Fibroblast of pulmonary artery (primary cell): Measurements from ENCODE around the gene PPARG.

ENCODE experiments used
- DNase-seq: peaks from one replicate; pipeline ENCODE4 v3.0.0-alpha.2; 2010; ENCODE audit warnings: low read depth
- H3K4me3 ChIP-seq: replicated peaks from 2 replicates; pipeline ENCODE4 v1.5.1; 2011; ENCODE audit warnings: low read depth, mild to moderate bottlenecking, control low read depth, low read length, moderate library complexity
- TF ChIP-seq, protein P1 (sequence below): IDR thresholded peaks from 2 replicates; pipeline ENCODE4 v1.5.1; 2011; ENCODE audit warnings: mild to moderate bottlenecking, control low read depth, low read length, inconsistent platforms; ENCODE audit errors: missing control alignments

PPARG gene

DNA sequence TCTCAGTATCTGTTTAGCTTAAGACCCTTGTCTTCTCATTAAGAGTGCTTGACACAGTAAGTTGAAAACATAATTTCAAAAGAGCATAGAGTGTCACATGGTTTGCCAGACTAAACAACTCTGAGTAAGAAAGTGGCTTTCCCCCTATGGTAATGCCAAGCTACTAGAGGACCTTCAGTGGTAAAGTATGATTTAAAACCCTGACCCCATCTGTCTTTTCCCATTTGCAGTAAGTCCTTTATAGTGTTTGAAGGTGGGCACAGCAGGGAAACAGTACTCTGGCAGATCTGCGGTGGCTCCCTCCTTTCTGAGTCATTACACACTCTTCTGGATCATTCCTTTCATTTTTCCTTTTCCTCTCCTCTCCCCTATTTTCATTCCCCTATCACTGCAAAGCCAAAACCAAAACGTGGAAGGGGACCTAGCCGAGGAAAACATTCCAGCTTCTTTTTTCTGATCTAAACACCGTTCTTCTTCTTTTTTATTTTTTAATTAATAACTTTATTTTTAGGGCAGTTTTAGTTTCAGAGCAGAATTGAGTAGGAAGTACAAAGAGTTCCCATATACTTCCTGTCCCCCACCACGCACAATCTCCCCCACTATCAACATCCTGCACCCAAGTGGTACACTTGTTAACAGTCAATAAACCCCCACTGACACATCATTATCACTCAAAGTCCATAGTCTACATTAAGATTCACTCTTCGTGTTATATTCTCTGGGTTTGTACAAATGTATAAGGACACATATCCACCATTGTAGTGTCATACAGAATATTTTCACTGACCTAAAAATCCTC is 74.7 kb downstream of the PPARG start:
- TF ChIP-seq, protein P1, sequence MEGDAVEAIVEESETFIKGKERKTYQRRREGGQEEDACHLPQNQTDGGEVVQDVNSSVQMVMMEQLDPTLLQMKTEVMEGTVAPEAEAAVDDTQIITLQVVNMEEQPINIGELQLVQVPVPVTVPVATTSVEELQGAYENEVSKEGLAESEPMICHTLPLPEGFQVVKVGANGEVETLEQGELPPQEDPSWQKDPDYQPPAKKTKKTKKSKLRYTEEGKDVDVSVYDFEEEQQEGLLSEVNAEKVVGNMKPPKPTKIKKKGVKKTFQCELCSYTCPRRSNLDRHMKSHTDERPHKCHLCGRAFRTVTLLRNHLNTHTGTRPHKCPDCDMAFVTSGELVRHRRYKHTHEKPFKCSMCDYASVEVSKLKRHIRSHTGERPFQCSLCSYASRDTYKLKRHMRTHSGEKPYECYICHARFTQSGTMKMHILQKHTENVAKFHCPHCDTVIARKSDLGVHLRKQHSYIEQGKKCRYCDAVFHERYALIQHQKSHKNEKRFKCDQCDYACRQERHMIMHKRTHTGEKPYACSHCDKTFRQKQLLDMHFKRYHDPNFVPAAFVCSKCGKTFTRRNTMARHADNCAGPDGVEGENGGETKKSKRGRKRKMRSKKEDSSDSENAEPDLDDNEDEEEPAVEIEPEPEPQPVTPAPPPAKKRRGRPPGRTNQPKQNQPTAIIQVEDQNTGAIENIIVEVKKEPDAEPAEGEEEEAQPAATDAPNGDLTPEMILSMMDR: no peak
- DNase-seq: no peak
- no peak overlapping the region for H3K4me3 ChIP-seq

DNA sequence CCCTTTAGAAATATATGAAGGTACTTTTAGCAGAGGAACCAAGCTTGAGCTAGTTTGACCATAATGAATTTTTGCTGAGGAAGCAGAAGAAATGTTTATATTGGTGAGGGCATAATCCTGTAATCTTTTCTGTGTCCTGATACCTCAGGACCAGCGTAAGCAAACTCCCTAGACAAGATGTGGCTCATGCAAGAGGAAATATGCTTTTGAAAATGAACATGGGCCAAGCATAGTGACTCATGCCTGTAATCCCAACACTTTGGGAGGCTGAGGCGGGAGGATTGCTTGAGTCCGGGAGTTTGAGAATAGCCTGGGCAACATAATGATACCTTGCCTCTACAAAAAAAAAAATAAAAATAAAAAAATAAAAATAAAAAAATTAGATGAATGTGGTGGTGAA is 78.5 kb downstream of the PPARG start:
- TF ChIP-seq, protein P1: no peak
- no peak overlapping the region for H3K4me3 ChIP-seq
- peak; percentile 60 for DNase-seq

DNA sequence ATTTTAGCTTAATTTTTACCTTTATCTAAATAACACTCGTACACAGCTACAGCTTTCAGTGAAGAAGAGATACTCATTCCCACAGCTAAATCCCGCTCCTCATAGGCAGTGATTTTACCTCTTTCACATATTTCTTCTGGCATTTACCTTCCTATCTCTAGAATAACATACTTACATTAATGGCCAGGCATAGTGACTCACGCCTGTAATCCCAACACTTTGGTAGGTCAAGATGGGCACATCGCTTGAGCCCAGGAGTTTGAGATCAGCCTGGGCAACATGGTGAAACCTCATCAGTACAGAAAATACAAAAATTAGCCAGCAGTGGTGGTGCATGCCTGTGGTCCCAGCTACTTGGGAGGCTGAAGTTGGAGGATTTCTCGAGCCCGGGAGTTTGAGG is 80.2 kb downstream of the PPARG start:
- no peak for DNase-seq
- H3K4me3 ChIP-seq: no peak overlapping the region
- TF ChIP-seq, protein P1: no peak

DNA sequence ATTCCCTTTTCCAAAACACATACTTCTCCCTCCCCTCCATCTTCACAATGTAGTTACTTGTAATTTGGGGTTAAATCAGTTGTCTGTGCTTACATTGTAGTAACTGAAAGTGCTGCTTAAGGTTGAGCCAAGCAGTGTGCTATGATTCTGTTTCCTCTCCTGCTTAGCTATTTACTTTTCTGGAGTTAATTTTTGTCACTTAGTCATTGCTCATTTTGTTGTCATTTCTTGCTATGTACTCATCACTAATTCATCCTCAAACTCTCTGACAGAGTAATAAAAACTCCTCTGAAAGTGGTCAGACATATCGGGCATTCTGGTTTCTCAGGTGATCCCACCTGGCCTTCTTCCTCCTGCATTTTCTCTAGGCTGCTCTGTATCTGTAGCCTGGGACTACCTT is 80.7 kb downstream of the PPARG start:
- H3K4me3 ChIP-seq: no peak overlapping the region
- TF ChIP-seq, protein P1: no peak
- no peak for DNase-seq

DNA sequence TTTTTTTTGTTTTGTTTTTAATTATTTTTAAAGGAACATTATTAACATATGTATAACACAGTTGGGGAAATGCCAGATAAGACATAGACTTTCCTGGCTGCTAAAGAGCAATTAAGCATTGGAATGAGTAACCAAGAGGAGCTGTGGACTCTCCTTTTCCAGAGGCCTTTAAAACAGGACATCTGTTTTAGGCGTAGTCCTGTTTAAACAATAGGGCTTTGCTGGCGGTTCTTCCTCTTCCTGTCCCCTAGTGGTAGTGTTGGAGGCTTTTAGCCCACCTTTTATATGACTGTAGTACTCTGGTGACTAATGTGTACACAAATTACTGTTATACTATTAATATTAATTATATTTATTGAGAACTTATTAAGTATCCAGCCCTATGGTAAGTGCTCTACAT is 81.9 kb downstream of the PPARG start:
- peak; percentile 58 for DNase-seq
- TF ChIP-seq, protein P1: peak; percentile 33
- no peak overlapping the region for H3K4me3 ChIP-seq

DNA sequence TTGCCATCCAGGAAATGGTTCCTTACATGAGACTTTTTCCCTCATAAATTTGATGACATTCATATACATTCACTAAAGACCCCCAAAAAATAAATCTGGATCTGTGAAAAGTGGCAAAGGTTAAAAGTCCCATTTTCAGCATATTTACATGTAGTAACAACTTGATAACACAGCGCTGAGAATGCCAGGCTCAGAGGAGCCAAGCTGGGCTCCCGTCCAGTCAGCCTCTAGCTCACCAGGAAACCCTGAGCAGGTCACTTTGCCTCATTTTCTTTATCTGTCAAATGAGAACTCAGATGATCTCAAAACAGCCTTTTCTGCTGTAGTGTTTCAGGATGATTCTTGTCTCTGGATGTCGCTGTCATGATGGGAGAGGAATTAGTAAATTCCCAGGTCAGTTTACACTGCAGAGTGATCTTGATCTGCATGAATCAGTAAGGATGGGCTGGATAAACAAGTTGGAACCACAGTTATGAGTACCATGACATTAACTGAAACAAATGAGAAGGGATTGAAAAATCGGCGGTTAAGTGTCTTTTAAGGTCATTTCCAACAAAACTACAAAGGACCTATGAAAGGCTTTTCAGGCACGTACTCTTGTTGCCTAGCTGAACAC is 82.8 kb downstream of the PPARG start:
- no peak for DNase-seq
- H3K4me3 ChIP-seq: no peak overlapping the region
- TF ChIP-seq, protein P1: no peak
